BJ (cell line): ENCODE results near the gene SLC16A5. TPM values are rescaled to one million over a fixed set of nuclear protein-coding genes. Genes with fewer than 3 reads are reported as not detected.

Source experiments
- CTCF ChIA-PET: fragments of 350-600 bp; formaldehyde crosslinking; extraction: SDS; loops from one replicate; lab custom pipeline; 2021; ENCODE audit warnings: antibody characterized with exemption, inconsistent platforms; lab: Yijun Ruan, JAX
- POLR2A ChIA-PET: fragments of 300-600 bp; sonication (Branson Sonifier 250); formaldehyde crosslinking; extraction: SDS; loops from one replicate; lab custom pipeline; 2021; ENCODE audit warnings: antibody characterized with exemption; lab: Charles Lee
- DNase-seq: peaks from one replicate; pipeline ENCODE4 v3.0.0-alpha.2; 2011; ENCODE audit warnings: low read depth
- H3K27me3 ChIP-seq: 2 replicates; pipeline ENCODE4 v1.6.0; 2011; ENCODE audit warnings: low read length; ENCODE audit not compliant: control insufficient read depth, insufficient read depth
- H3K36me3 ChIP-seq: 2 replicates; pipeline ENCODE4 v1.5.1; 2011; ENCODE audit warnings: low read length; ENCODE audit not compliant: control insufficient read depth, insufficient read depth
- H3K4me3 ChIP-seq: 2 replicates; pipeline ENCODE4 v1.5.1; 2011; ENCODE audit warnings: low read depth, mild to moderate bottlenecking, control low read depth, low read length
- polyA plus RNA-seq: library from polyadenylated mRNA; depleted of rRNA; stranded (reverse); fragments of >200 nt; gene quantifications from 2 replicates; pipeline ENCODE4 v1.2.3, GENCODE V29; 2011
- TF ChIP-seq, protein P1 (sequence below): IDR thresholded peaks from 2 replicates; pipeline ENCODE4 v1.5.1; 2011; ENCODE audit warnings: low read depth, mild to moderate bottlenecking, control low read depth, inconsistent platforms, low read length, moderate library complexity; ENCODE audit not compliant: insufficient read depth

The SLC16A5 gene
- polyA plus RNA-seq, 1 experiment = 18.3 TPM

DNA sequence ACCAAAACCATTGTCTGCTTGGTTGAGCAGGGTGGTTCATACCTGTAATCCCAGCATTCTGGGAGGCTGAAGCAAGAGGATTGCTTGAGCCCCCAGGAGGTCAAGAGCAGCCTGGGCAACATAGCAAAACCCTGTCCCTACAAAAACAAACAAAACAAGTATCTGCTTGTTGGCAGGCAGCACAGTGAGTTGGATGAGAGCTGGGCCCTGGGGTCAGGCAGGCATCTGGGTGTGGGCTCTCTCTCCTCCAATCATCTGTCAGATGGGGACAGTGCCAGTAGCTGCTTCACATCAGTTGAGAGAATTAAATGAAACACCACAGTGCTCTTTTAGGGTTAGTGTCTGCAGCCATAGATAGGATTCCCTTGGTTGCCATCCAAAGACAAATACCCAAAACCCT is 27.8 kb downstream of the SLC16A5 start:
- POLR2A ChIA-PET = no interaction called here
- CTCF ChIA-PET = interaction anchor here (2.0 to 7.0 kb wide), 11 partner anchors 10 to 156 kb away, joined by 6 to 78 read pairs (median 37); partner anchors contain the start of gene NT5C
- no peak overlapping the region for H3K4me3 ChIP-seq

GRCh38 chr17:75116737-75117136 is 29.0 kb downstream of the SLC16A5 start:
- ChIA-PET CTCF (interaction anchor here (0.6 to 5.9 kb wide), 5 partner anchors 11 to 159 kb away, joined by 3 to 78 read pairs (median 9); partner anchors contain the start of gene NT5C), POLR2A (no interaction called here)
- H3K27me3 ChIP-seq = no peaks in the 10 kb centered on the region
- H3K36me3 ChIP-seq = peaks cover 7% of the 10 kb centered on the region
- no peak for DNase-seq
- H3K4me3 ChIP-seq = no peak overlapping the region
- TF ChIP-seq, protein P1, sequence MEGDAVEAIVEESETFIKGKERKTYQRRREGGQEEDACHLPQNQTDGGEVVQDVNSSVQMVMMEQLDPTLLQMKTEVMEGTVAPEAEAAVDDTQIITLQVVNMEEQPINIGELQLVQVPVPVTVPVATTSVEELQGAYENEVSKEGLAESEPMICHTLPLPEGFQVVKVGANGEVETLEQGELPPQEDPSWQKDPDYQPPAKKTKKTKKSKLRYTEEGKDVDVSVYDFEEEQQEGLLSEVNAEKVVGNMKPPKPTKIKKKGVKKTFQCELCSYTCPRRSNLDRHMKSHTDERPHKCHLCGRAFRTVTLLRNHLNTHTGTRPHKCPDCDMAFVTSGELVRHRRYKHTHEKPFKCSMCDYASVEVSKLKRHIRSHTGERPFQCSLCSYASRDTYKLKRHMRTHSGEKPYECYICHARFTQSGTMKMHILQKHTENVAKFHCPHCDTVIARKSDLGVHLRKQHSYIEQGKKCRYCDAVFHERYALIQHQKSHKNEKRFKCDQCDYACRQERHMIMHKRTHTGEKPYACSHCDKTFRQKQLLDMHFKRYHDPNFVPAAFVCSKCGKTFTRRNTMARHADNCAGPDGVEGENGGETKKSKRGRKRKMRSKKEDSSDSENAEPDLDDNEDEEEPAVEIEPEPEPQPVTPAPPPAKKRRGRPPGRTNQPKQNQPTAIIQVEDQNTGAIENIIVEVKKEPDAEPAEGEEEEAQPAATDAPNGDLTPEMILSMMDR = no peak

More for the DNA sequence above, 27.8 kb downstream of the SLC16A5 start:
- no peaks in the 10 kb centered on the region for H3K27me3 ChIP-seq
- TF ChIP-seq, protein P1 = no peak
- peaks cover 7% of the 10 kb centered on the region for H3K36me3 ChIP-seq
- no peak for DNase-seq

DNA sequence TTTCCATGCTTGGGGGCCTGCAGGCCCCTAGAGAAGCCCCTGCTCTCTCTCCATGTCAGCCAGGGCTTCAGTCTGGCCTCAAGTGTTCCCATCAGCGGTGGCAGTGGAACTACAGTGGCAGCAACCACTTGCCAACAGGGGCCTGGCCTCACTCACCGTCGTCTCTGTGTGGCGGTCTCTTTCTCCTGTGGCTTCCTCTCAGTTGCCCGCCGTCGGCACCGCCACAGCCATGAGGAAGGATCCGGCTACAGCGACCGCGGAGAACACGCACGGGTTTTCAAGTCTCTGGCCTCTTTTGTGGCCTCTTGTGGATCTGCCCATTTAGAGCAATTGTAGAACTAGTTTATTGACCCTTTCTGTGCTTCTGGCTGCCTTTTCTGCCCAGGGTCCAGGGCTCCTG is 30.6 kb downstream of the SLC16A5 start:
- CTCF ChIA-PET = interaction anchor here (1.8 to 5.4 kb wide), 3 partner anchors 12 to 48 kb away, joined by 9 to 47 read pairs (median 34); partner anchors contain the start of gene NT5C
- TF ChIP-seq, protein P1 = no peak
- no peaks in the 10 kb centered on the region for H3K27me3 ChIP-seq
- H3K4me3 ChIP-seq = no peak overlapping the region
- peaks cover 7% of the 10 kb centered on the region for H3K36me3 ChIP-seq
- POLR2A ChIA-PET = interaction anchor here (0.6 kb wide), 1 partner anchor 33 kb away, joined by 3 read pairs; no protein-coding TSS in a partner anchor
- DNase-seq = no peak

- TF ChIP-seq, protein P1 = no peak
- Histone ChIP-seq H3K4me3 (no peak overlapping the region), H3K27me3 (no peaks in the 10 kb centered on the region), H3K36me3 (peaks cover 10% of the 10 kb centered on the region)
- ChIA-PET POLR2A (no interaction called here), CTCF (interaction anchor here (0.6 to 6.9 kb wide), 5 partner anchors 10 to 166 kb away, joined by 3 to 49 read pairs (median 4); no protein-coding TSS in a partner anchor)
- no peak for DNase-seq
Measured at GRCh38 chr17:75124041-75124818, 36.5 kb downstream of the SLC16A5 start.

GRCh38 chr17:75124819-75125162 is 37.0 kb downstream of the SLC16A5 start:
- Histone ChIP-seq H3K4me3 (no peak overlapping the region), H3K27me3 (no peaks in the 10 kb centered on the region), H3K36me3 (peaks cover 14% of the 10 kb centered on the region)
- DNase-seq = no peak
- CTCF ChIA-PET = interaction anchor here (1.6 to 6.9 kb wide), 2 partner anchors 11 to 167 kb away, joined by 6 to 49 read pairs; no protein-coding TSS in a partner anchor
- TF ChIP-seq, protein P1 = no peak
- POLR2A ChIA-PET = no interaction called here
